Endodermal cell (in vitro differentiated cells): ENCODE data around the gene HOXA9. TPM values are rescaled to one million over a fixed set of nuclear protein-coding genes. Genes with fewer than 3 reads are reported as not detected.

ENCODE experiments used
- DNase-seq: peaks from one replicate; pipeline ENCODE4 v3.0.0-alpha.2; 2017
- H3K27ac ChIP-seq: 2 replicates; pipeline ENCODE4 v1.5.1; 2013; ENCODE audit warnings: mild to moderate bottlenecking, low read depth, low read length, moderate library complexity
- H3K27me3 ChIP-seq: 2 replicates; pipeline ENCODE4 v1.6.1; 2013; ENCODE audit warnings: mild to moderate bottlenecking, low read length, moderate library complexity; ENCODE audit not compliant: insufficient read depth, control insufficient read depth, poor library complexity, severe bottlenecking
- H3K36me3 ChIP-seq: 2 replicates; pipeline ENCODE4 v1.7.0; 2013; ENCODE audit warnings: mild to moderate bottlenecking, low read length, moderate library complexity; ENCODE audit not compliant: control insufficient read depth, insufficient read depth
- H3K4me1 ChIP-seq: one replicate; pipeline ENCODE4 v1.7.0; 2013; ENCODE audit warnings: low read length; ENCODE audit not compliant: control insufficient read depth, insufficient read depth
- H3K4me3 ChIP-seq: 2 replicates; pipeline ENCODE4 v1.5.1; 2013; ENCODE audit warnings: mild to moderate bottlenecking, low read length, moderate library complexity
- H3K9ac ChIP-seq: 2 replicates; pipeline ENCODE4 v1.6.1; 2013; ENCODE audit warnings: mild to moderate bottlenecking, low read length, moderate library complexity; ENCODE audit not compliant: poor library complexity, severe bottlenecking; ENCODE audit errors: extremely low read depth
- H3K9me3 ChIP-seq: 2 replicates; pipeline ENCODE4 v1.6.1; 2013; ENCODE audit warnings: mild to moderate bottlenecking, low read length, moderate library complexity; ENCODE audit not compliant: control insufficient read depth
- H3K27ac Mint-ChIP-seq: 2 replicates; pipeline ENCODE4 v1.8.0; 2020; ENCODE audit warnings: mixed read lengths
- H3K27me3 Mint-ChIP-seq: 2 replicates; pipeline ENCODE4 v1.8.0; 2021; ENCODE audit warnings: mild to moderate bottlenecking, mixed read lengths; ENCODE audit not compliant: insufficient read depth
- H3K36me3 Mint-ChIP-seq: 2 replicates; pipeline ENCODE4 v1.8.0; 2020; ENCODE audit warnings: low read depth, mixed read lengths
- H3K4me1 Mint-ChIP-seq: 2 replicates; pipeline ENCODE4 v1.8.0; 2020; ENCODE audit warnings: mixed read lengths
- H3K4me3 Mint-ChIP-seq: 2 replicates; pipeline ENCODE4 v1.8.0; 2020; ENCODE audit warnings: mild to moderate bottlenecking, moderate library complexity, mixed read lengths
- H3K9me3 Mint-ChIP-seq: 2 replicates; pipeline ENCODE4 v1.8.0; 2020; ENCODE audit warnings: mild to moderate bottlenecking, mixed read lengths
- WGBS, 2 experiments: methylation state at CpG; one replicate each; pipeline versions ENCODE4 v1.1.5 to v1.1.7; 2013; ENCODE audit warnings: missing lambda C conversion rate in 2 of 2, mixed read lengths in 1 of 2; ENCODE audit not compliant: insufficient coverage in 1 of 2, insufficient read length in 1 of 2; 5-methylcytosine and 5-hydroxymethylcytosine counted together
- total RNA-seq, 2 donors: library from RNA; stranded (reverse); fragmentation: NEBNext Ultra II Directional in 1 of 2; extraction: Animal tissue kit (Norgen Biotek cat#: 25700) in 1 of 2; gene quantifications; 2 replicates in 1 of 2; 3 replicates in 1 of 2; pipeline ENCODE4 v1.2.1, GENCODE V29; 2021
- TF ChIP-seq, protein P1 (sequence below): fragments of 200-600 bp; sonication (generic); conservative IDR thresholded peaks from 2 replicates; pipeline ENCODE4 v1.5.0; 2021; ENCODE audit warnings: antibody characterized with exemption, mild to moderate bottlenecking

Gene HOXA9
- total RNA-seq, 2 donors from 2014 or later, result not detected

DNA sequence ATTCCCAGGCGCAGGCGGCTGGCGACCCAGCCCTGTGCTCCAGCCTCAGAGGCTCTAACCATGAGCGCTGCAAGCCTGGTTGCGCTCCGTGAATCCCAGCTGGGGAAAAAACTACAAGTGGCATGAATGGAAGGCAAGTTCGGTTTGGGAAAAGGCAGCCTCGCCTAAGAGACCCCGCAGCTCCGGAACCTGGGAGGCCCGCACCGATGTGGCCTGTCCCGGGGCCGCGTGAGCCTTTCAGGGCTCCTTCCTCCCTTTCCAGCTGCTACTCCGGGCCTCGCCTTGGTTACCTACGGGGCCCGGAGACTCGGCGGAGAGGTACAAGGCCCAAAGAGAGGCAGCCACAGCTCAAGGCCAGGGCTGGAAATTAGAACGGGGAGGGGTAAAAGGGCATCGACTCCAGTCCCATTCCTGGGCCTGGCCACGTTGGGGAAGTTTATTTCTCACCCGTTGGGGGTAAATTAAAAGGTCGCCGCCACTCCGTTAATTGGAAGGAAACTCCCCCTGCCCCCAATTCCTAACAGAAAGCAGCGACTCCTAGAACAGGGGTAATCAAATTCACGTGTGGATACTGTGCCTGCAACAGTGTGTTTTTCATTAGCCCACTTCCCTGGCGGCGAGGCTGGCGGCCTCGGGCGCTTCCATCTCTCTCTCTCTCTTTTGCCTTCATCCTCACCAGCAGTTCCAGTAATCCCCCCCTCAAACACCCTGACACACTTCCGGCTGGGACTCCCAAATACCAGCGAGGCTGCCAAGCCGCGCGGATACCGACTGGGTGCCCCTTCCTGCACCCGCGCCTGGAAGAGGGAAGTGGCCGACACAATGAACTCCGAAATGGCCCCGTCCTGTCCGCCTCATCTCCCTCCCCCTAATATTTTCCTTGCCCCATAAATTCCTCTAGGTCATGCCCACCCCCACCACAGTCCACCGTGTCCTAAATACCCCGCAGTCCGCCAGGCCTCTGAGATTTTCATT, 1.5 kb upstream of the HOXA9 start:
- peak; percentile 64 for DNase-seq
- Mint-ChIP-seq H3K4me1 (no peaks in the 10 kb centered on the region), H3K9me3 (peaks cover 8% of the 10 kb centered on the region), H3K4me3 (no peak overlapping the region), H3K36me3 (no peaks in the 10 kb centered on the region), H3K27me3 (peaks cover 100% of the 10 kb centered on the region), H3K27ac (no peak overlapping the region)
- WGBS, 2 experiments, result 7% methylated on average over 31 to 50 of the region's 50 CpGs
- Histone ChIP-seq H3K27ac (no peak overlapping the region), H3K4me3 (no peak overlapping the region), H3K4me1 (no peaks in the 10 kb centered on the region), H3K9ac (no peak overlapping the region), H3K27me3 (peaks cover 100% of the 10 kb centered on the region), H3K9me3 (peaks cover 5% of the 10 kb centered on the region), H3K36me3 (no peaks in the 10 kb centered on the region)
- TF ChIP-seq, protein P1, sequence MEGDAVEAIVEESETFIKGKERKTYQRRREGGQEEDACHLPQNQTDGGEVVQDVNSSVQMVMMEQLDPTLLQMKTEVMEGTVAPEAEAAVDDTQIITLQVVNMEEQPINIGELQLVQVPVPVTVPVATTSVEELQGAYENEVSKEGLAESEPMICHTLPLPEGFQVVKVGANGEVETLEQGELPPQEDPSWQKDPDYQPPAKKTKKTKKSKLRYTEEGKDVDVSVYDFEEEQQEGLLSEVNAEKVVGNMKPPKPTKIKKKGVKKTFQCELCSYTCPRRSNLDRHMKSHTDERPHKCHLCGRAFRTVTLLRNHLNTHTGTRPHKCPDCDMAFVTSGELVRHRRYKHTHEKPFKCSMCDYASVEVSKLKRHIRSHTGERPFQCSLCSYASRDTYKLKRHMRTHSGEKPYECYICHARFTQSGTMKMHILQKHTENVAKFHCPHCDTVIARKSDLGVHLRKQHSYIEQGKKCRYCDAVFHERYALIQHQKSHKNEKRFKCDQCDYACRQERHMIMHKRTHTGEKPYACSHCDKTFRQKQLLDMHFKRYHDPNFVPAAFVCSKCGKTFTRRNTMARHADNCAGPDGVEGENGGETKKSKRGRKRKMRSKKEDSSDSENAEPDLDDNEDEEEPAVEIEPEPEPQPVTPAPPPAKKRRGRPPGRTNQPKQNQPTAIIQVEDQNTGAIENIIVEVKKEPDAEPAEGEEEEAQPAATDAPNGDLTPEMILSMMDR, result no peak

DNA sequence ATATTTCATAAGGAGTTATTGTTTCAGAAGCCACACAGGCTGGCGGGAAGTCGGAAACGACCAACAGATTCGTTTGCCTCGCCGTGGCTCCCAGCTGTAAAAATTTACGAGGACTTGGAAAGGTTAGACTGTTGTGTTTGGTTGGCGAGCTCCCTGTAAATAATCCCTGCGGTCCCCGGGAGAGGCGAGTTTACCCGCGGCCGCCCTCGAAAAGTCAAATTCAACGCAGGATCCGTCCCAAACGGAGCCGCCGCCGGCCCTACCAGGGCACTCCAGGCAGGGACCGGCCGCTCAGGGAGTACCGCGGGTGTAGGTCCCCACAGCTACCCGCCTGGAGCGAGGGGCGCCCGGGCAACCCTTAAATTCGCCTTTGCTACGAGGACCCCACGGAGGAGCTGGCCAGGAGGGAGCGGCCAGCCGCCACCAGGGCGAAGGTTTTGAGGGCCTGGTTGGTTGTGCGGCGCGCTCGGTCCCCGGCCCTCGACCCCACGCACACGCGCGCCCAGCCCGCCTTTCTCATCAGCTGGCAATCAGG, 726 bp upstream of the HOXA9 start:
- no peak for DNase-seq
- TF ChIP-seq, protein P1, result no peak
- Histone ChIP-seq H3K27ac (no peak overlapping the region), H3K4me3 (no peak overlapping the region), H3K9me3 (peaks cover 5% of the 10 kb centered on the region), H3K9ac (no peak overlapping the region), H3K4me1 (no peaks in the 10 kb centered on the region), H3K36me3 (no peaks in the 10 kb centered on the region), H3K27me3 (peaks cover 100% of the 10 kb centered on the region)
- no peak overlapping the region for H3K27ac Mint-ChIP-seq
- H3K4me1 Mint-ChIP-seq, result no peaks in the 10 kb centered on the region
- peaks cover 8% of the 10 kb centered on the region for H3K9me3 Mint-ChIP-seq
- H3K4me3 Mint-ChIP-seq, result no peak overlapping the region
- 7 to 12% methylated on average over 30 to 46 of the region's 46 CpGs for WGBS, 2 experiments
- no peaks in the 10 kb centered on the region for H3K36me3 Mint-ChIP-seq
- peaks cover 100% of the 10 kb centered on the region for H3K27me3 Mint-ChIP-seq

DNA sequence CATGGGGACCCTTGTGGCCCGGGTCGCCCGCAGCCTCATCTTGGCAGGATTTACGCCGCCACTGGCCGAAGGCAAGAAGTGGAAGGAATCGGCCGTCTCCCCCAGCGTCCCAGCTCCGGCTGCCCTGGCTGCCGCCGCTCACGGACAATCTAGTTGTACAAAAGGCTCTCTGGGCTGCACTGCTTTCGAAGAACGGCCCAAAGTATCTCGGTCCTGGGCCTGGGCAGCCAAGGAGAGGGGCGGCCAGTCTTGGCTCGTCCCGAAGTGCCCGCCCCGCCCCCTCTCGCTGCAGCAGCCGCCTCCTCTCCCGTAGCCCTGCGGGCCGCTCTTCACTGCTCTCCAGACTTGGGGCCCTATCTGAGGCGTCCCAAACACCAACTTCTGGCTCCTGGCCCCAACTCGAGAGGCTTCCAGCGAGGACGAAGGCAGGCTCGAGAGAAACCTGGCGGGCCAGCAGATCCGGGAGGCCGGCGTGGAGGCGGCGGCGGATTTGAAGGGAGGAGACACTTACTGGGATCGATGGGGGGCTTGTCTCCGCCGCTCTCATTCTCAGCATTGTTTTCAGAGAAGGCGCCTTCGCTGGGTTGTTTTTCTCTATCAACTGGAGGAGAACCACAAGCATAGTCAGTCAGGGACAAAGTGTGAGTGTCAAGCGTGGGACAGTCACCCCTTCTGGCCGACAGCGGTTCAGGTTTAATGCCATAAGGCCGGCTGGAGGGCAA, 809 bp downstream of the HOXA9 start:
- TF ChIP-seq, protein P1, result peak; percentile 60
- no peaks in the 10 kb centered on the region for H3K36me3 Mint-ChIP-seq
- no peak overlapping the region for H3K27ac Mint-ChIP-seq
- H3K36me3 ChIP-seq, result no peaks in the 10 kb centered on the region
- no peak overlapping the region for H3K9ac ChIP-seq
- peaks cover 99% of the 10 kb centered on the region for H3K27me3 Mint-ChIP-seq
- H3K4me3 Mint-ChIP-seq, result no peak overlapping the region
- peaks cover 100% of the 10 kb centered on the region for H3K27me3 ChIP-seq
- H3K9me3 ChIP-seq, result peaks cover 5% of the 10 kb centered on the region
- H3K4me3 ChIP-seq, result no peak overlapping the region
- peaks cover 8% of the 10 kb centered on the region for H3K9me3 Mint-ChIP-seq
- DNase-seq, result peak; percentile 88
- H3K4me1 Mint-ChIP-seq, result no peaks in the 10 kb centered on the region
- H3K4me1 ChIP-seq, result no peaks in the 10 kb centered on the region
- H3K27ac ChIP-seq, result no peak overlapping the region
- 4% methylated on average over 18 to 47 of the region's 47 CpGs for WGBS, 2 experiments
